ENCODE results near the gene RETREG1. TPM values are rescaled to one million over a fixed set of nuclear protein-coding genes. Genes with fewer than 3 reads are reported as not detected.
A peak's percentile ranks its signal among the peaks of the same experiment; 100 is the strongest.

RETREG1 gene
- total and polyA plus RNA-seq, 2 of the 13 experiments (the other 11 are each of a cell fraction or from before 2014, with no cell fraction given) = 0.07 TPM; not detected in 1

GRCh38 chr5:16465544-16466432, 151.0 kb downstream of the RETREG1 start, which contains the start of gene ZNF622 (continued):
- TF ChIP-seq ZNF614 (CRISPR knock-in tag; IDR thresholded peaks at IDR 0.05; ENCODE audit: borderline replicate concordance) (0 out of 2 replicates have a peak, but pooled peaks have one; percentile 4), ZNF12 (CRISPR knock-in tag; IDR thresholded peaks at IDR 0.05) (no peak; the same call in 1 of the 2 replicates), PLRG1 (conservative IDR thresholded peaks at IDR 0.05) (no peak), BATF2 (CRISPR knock-in tag; IDR thresholded peaks at IDR 0.05) (no peak), JUN (CRISPR knock-in tag; IDR thresholded peaks at IDR 0.05) (no peak; the same call in 1 of the 2 replicates), BHLHE40 (IDR thresholded peaks at IDR 0.05; ENCODE audit: low read length) (no peak), ZNF263 (CRISPR knock-in tag; IDR thresholded peaks at IDR 0.05) (peak; percentile 61; the same call in 1 of the 2 replicates), SMAD3 (CRISPR knock-in tag; IDR thresholded peaks at IDR 0.05) (peak; percentile 52; the same call in 1 of the 2 replicates), NFAT5 (CRISPR knock-in tag; IDR thresholded peaks at IDR 0.05) (no peak; the same call in 1 of the 2 replicates), ZNF343 (CRISPR knock-in tag; IDR thresholded peaks at IDR 0.05) (no peak), ZNF143 (CRISPR knock-in tag; IDR thresholded peaks at IDR 0.05) (peak; percentile 63; the same call in 1 of the 2 replicates), ZNF607 (CRISPR knock-in tag; IDR thresholded peaks at IDR 0.05; ENCODE audit: borderline replicate concordance) (peak; percentile 88; the same call in 1 of the 2 replicates), ZNF280D (CRISPR knock-in tag; IDR thresholded peaks at IDR 0.05) (peak; percentile 74; the same call in 1 of the 2 replicates), PCBP1 (IDR thresholded peaks at IDR 0.05; ENCODE audit: borderline replicate concordance, low read depth, low read length) (no peak), BCL6 (CRISPR knock-in tag; IDR thresholded peaks at IDR 0.05) (0 out of 2 replicates have a peak, but pooled peaks have one; percentile 38), MTF1 (CRISPR knock-in tag; IDR thresholded peaks at IDR 0.05) (peak; percentile 11; the same call in 1 of the 2 replicates), EZH2 (conservative IDR thresholded peaks at IDR 0.05; ENCODE audit: low read depth, low read length) (no peak), KLF6 (CRISPR knock-in tag; IDR thresholded peaks at IDR 0.05) (no peak; the same call in 1 of the 2 replicates), ZNF331 (CRISPR knock-in tag; IDR thresholded peaks at IDR 0.05) (peak; percentile 22; the same call in 1 of the 2 replicates), ZFP37 (CRISPR knock-in tag; IDR thresholded peaks at IDR 0.05; ENCODE audit: borderline replicate concordance) (no peak)

Measured in HepG2 (cell line).